ENCODE results near the gene SULT1E1. TPM values are rescaled to one million over a fixed set of nuclear protein-coding genes. Genes with fewer than 3 reads are reported as not detected.
"Not testable (repeated sequence)": the region's sequence is repeated elsewhere in the genome, so short reads cannot be mapped to it uniquely, and the experiment has no call there.

Gene SULT1E1
- total and polyA plus RNA-seq, 9 donors: 27.6 to 68.5 (median 35.3) TPM

DNA sequence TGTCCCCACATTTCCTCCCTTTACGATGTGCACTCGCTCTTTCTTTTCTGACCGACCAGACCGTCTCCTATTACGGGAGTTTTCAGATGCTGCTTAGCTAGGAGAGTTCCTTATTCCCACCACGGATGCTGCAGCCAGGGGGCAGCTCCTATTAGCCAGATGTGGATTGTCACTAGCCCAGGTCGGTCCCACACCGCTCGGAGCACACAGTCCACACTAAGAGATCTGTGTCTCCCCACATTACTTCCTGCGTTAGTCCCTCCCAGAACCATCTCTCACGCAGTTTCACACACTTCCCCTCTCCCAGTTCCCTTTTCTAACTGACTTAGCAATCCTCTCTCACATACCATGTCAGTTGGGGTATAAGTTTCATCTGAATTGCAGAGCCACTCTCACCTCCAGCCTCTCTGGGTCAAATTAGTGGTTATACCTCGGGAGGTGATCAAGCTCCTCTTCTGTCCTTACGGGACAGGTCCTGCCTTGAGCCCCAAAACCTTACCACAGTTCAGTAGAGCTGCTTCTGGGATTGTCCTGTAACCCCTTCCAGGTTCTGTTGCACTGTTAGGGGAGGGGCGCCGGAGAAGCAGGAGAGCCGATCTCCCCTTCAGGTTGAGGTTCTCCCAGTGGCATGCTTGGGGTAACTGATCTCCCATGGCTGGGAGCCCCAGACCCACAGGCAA, 28.2 kb downstream of the SULT1E1 start:
- Histone ChIP-seq H3K27me3 (ENCODE audit: control insufficient read depth, insufficient read depth, low read length) (no peaks in the 10 kb centered on the region), H3K9me3 (replicated peaks; ENCODE audit: control insufficient read depth, low read depth, low read length) (no peaks in the 10 kb centered on the region), H3K4me1 (ENCODE audit: control insufficient read depth, insufficient read depth, low read length) (peaks cover 13% of the 10 kb centered on the region), H3K36me3 (ENCODE audit: control insufficient read depth, insufficient read depth, low read length) (no peaks in the 10 kb centered on the region), H3K4me3 (ENCODE audit: low read length) (no peak overlapping the region), H3K27ac (ENCODE audit: low read length) (peak overlapping the region; percentile 42)
- 87% methylated on average over 6 of the region's 16 CpGs for WGBS (ENCODE audit: insufficient coverage)
- DNase-seq: peak; percentile 46

DNA sequence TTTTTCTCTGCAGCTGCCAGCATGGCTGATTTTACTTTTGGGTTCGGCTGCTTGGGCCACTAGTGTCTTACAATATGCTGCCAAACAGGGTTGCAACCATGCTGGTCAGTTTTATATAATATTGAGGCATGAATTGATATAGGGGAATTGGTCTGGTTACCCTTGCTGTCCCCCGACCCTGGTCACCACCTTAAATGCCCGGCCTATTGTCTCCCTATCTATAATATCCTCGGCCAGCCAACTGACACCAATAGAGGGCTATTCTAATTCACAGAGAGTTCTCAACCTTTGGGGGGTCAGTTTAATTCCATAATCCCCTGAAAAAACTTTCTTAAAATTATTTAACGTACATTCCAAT, 28.7 kb downstream of the SULT1E1 start:
- no peak overlapping the region for H3K4me3 ChIP-seq (ENCODE audit: low read length)
- no peak for DNase-seq
- H3K4me1 ChIP-seq (ENCODE audit: control insufficient read depth, insufficient read depth, low read length): peaks cover 13% of the 10 kb centered on the region
- H3K27me3 ChIP-seq (ENCODE audit: control insufficient read depth, insufficient read depth, low read length): no peaks in the 10 kb centered on the region
- H3K36me3 ChIP-seq (ENCODE audit: control insufficient read depth, insufficient read depth, low read length): no peaks in the 10 kb centered on the region
- WGBS (ENCODE audit: insufficient coverage): 90% methylated on average over 2 of the region's 5 CpGs
- peak overlapping the region; percentile 42 for H3K27ac ChIP-seq (ENCODE audit: low read length)
- H3K9me3 ChIP-seq (replicated peaks; ENCODE audit: control insufficient read depth, low read depth, low read length): no peaks in the 10 kb centered on the region

DNA sequence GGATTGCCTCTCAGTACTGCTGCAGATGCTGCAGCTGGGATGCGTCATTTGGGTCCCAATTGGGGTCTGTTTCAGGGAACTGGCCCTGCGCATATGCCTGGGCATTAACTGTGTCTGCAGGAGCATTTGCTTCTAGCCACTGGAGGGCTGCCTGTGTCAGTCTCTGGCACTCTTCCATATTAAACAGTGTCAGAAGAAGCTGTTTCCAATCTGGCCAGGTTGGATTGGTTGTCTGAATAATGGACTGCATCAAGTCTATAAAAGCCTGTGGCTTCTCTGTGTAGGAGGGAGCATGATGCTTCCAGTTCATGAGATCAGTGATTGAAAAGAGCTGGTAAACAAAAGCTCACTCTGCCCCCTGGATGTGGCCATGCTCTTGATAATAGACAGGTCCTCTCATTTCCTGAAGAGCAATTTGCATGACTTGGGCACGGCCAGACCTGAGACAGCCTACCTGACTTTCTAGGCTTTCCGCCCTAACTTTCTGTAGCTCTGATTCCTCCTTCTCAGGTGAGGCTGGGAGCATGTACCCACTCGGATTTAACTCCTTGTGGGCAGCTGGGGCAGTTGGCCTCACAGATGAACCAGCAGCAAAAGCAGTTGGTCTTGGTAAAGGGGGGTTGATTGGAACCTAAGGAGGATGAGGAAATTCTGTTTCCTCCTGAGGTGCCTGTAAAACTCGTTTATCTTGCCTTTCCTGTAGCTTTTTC, 29.2 kb downstream of the SULT1E1 start:
- peak; percentile 45 for DNase-seq
- WGBS (ENCODE audit: insufficient coverage): 70% methylated on average over 4 of the region's 6 CpGs
- no peak overlapping the region for H3K27ac ChIP-seq (ENCODE audit: low read length)

DNA sequence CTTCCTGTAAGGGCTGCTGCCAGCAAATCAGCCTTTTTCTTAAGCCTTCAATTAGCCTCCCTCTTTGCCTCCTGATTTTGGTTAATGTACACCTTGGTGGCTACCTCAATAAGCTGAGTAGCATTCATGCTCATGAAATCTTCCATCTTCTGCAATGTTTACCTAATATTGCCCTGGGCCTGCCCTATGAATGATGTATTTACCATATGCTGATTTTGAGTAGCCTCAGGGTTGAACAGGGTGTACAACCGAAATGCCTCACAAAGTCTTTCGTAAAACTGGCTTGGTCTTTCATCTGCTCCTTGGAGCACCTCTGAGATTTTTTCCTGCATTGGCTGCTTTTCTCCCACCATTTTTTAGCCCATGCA, 29.8 kb downstream of the SULT1E1 start:
- DNase-seq: no peak
- Histone ChIP-seq H3K9me3 (replicated peaks; ENCODE audit: control insufficient read depth, low read depth, low read length) (no peaks in the 10 kb centered on the region), H3K27me3 (ENCODE audit: control insufficient read depth, insufficient read depth, low read length) (no peaks in the 10 kb centered on the region), H3K36me3 (ENCODE audit: control insufficient read depth, insufficient read depth, low read length) (no peaks in the 10 kb centered on the region), H3K4me1 (ENCODE audit: control insufficient read depth, insufficient read depth, low read length) (peaks cover 13% of the 10 kb centered on the region), H3K4me3 (ENCODE audit: low read length) (no peak overlapping the region), H3K27ac (ENCODE audit: low read length) (no peak overlapping the region)
- 48% methylated on average over 2 of the region's 2 CpGs for WGBS (ENCODE audit: insufficient coverage)

More for the DNA sequence above, 29.2 kb downstream of the SULT1E1 start:
- Histone ChIP-seq H3K9me3 (replicated peaks; ENCODE audit: control insufficient read depth, low read depth, low read length) (no peaks in the 10 kb centered on the region), H3K36me3 (ENCODE audit: control insufficient read depth, insufficient read depth, low read length) (no peaks in the 10 kb centered on the region), H3K4me3 (ENCODE audit: low read length) (no peak overlapping the region), H3K27me3 (ENCODE audit: control insufficient read depth, insufficient read depth, low read length) (no peaks in the 10 kb centered on the region), H3K4me1 (ENCODE audit: control insufficient read depth, insufficient read depth, low read length) (peaks cover 13% of the 10 kb centered on the region)

DNA sequence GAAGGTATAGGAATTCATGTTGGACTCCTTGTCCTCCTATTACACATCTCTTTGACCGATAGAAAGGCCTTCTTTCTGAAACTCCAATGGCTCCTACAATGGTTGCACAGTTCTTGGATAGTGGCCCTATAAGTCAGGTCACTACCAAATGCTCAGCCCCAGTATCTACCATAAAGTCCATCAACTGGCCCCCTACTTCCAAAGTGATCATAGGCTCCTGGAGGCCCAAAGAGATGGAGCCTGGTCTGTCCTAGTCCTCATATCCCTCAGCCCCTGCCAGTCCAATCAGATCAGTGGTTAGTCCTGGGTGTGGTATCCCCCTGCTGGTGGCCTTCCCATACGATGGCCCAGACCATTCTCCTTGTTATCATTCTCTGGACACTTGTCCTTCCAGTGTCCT, 30.3 kb downstream of the SULT1E1 start:
- H3K27ac ChIP-seq (ENCODE audit: low read length): no peak overlapping the region
- peaks cover 13% of the 10 kb centered on the region for H3K4me1 ChIP-seq (ENCODE audit: control insufficient read depth, insufficient read depth, low read length)
- DNase-seq: no peak
- WGBS (ENCODE audit: insufficient coverage): 63% methylated on average over 1 of the region's 2 CpGs
- no peaks in the 10 kb centered on the region for H3K27me3 ChIP-seq (ENCODE audit: control insufficient read depth, insufficient read depth, low read length)
- H3K36me3 ChIP-seq (ENCODE audit: control insufficient read depth, insufficient read depth, low read length): no peaks in the 10 kb centered on the region
- H3K9me3 ChIP-seq (replicated peaks; ENCODE audit: control insufficient read depth, low read depth, low read length): no peaks in the 10 kb centered on the region
- no peak overlapping the region for H3K4me3 ChIP-seq (ENCODE audit: low read length)

DNA sequence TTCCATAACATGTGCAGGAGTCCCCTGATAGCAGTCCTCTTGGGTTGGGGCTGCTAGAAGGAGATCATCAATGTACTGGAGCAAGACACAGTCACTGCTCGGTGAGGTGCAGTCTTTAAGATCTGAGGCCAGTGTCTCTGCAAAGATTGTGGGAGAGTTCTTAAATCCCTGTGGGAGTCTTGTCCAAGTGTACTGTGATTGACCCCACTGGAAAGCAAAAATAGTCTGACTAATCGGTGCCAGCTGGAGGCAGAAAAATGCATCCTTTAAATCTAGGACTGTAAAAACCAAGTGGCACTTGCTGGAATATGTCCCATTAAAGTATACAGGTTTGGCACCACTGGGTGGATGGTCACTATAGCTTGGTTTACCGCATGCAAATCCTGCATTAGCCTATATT, 31.1 kb downstream of the SULT1E1 start:
- no peak overlapping the region for H3K4me3 ChIP-seq (ENCODE audit: low read length)
- no peaks in the 10 kb centered on the region for H3K36me3 ChIP-seq (ENCODE audit: control insufficient read depth, insufficient read depth, low read length)
- no peaks in the 10 kb centered on the region for H3K27me3 ChIP-seq (ENCODE audit: control insufficient read depth, insufficient read depth, low read length)
- H3K27ac ChIP-seq (ENCODE audit: low read length): no peak overlapping the region
- DNase-seq: peak; percentile 32
- 41% methylated on average over 2 of the region's 3 CpGs for WGBS (ENCODE audit: insufficient coverage)
- no peaks in the 10 kb centered on the region for H3K9me3 ChIP-seq (replicated peaks; ENCODE audit: control insufficient read depth, low read depth, low read length)
- peaks cover 13% of the 10 kb centered on the region for H3K4me1 ChIP-seq (ENCODE audit: control insufficient read depth, insufficient read depth, low read length)

DNA sequence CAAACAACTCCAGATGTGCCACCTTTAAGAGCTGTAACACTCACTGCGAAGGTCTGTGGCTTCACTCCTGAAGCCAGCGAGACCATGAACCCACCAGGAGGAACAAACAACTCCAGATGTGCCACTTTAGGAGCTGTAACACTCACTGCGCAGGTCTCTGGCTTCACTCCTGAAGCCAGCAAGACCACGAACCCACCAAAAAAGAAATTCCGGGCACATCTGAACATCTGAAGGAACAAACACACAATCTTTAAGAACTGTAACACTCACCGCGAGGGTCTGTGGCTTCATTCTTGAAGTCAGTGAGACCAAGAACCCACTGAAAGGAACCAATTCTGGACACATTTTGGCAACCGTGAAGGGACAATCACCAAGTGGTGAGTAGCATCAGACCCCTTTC, 34.9 kb downstream of the SULT1E1 start:
- WGBS (ENCODE audit: insufficient coverage): 77% methylated on average over 8 of the region's 8 CpGs

DNA sequence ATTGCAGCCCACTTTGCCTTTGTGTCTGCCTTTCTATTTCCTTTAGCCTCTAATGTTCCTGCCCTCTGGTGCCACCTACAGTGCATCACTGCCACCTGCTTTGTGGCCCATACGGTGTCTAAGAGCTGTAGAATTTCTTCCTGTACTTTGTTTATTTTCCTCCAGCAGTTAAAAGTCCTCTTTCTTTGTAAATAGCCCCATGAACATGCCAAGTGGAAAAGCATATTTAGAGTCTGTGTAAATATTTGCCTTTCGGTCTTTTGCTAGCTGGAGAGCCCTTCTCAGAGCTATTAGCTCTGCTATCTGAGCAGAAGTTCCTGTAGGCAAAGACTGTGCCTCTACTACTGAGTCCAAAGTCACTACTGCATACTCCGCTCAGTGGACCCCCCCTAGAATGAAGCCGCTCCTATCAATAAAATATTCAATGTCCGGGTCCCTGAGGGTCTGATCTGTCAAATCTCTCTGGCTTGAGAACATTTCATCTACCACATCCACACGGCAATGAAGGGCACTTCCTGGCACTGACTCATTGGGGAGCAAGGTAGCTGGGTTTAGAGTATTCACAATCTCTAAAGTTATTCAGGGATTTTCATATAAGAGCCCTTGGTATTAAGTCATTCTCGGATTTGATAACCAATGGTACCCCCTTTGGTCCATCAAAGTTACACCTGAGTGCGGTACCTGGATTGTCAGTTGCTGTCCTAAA, 36.3 kb downstream of the SULT1E1 start:
- DNase-seq: no peak
- Histone ChIP-seq H3K4me1 (ENCODE audit: control insufficient read depth, insufficient read depth, low read length) (peaks cover 2% of the 10 kb centered on the region), H3K27me3 (ENCODE audit: control insufficient read depth, insufficient read depth, low read length) (no peaks in the 10 kb centered on the region), H3K27ac (ENCODE audit: low read length) (no peak overlapping the region), H3K36me3 (ENCODE audit: control insufficient read depth, insufficient read depth, low read length) (no peaks in the 10 kb centered on the region), H3K9me3 (replicated peaks; ENCODE audit: control insufficient read depth, low read depth, low read length) (peaks cover 2% of the 10 kb centered on the region), H3K4me3 (ENCODE audit: low read length) (no peak overlapping the region)
- 82% methylated on average over 3 of the region's 8 CpGs for WGBS (ENCODE audit: insufficient coverage)

More for the DNA sequence above, 34.9 kb downstream of the SULT1E1 start:
- H3K27me3 ChIP-seq (ENCODE audit: control insufficient read depth, insufficient read depth, low read length); H3K36me3 ChIP-seq (ENCODE audit: control insufficient read depth, insufficient read depth, low read length); H3K4me1 ChIP-seq (ENCODE audit: control insufficient read depth, insufficient read depth, low read length); H3K27ac ChIP-seq (ENCODE audit: low read length); H3K4me3 ChIP-seq (ENCODE audit: low read length); DNase-seq; H3K9me3 ChIP-seq (replicated peaks; ENCODE audit: control insufficient read depth, low read depth, low read length): not testable (repeated sequence)

DNA sequence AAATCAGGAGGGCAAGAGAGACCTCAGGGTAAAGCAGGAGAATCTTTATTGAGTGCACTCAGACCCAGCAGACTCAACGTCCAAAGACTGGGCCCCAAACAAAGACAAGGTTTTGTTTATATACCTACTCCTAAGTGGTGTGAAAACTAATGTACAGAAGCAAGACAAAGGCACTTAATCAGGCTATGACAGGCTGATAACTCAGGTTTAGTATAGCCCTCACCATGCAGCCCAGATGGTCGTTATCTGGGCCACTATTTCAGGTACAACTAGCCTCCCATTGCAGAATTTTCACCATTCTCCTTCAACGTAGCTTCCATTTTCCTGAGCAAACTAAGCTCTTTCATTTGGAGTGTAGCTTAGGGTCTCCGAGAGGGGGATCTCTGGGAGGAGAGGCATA, 36.9 kb downstream of the SULT1E1 start:
- H3K27me3 ChIP-seq (ENCODE audit: control insufficient read depth, insufficient read depth, low read length): no peaks in the 10 kb centered on the region
- no peaks in the 10 kb centered on the region for H3K4me1 ChIP-seq (ENCODE audit: control insufficient read depth, insufficient read depth, low read length)
- no peak overlapping the region for H3K4me3 ChIP-seq (ENCODE audit: low read length)
- no peaks in the 10 kb centered on the region for H3K36me3 ChIP-seq (ENCODE audit: control insufficient read depth, insufficient read depth, low read length)
- 86% methylated on average over 1 of the region's 4 CpGs for WGBS (ENCODE audit: insufficient coverage)
- H3K9me3 ChIP-seq (replicated peaks; ENCODE audit: control insufficient read depth, low read depth, low read length): peaks cover 2% of the 10 kb centered on the region
- no peak overlapping the region for H3K27ac ChIP-seq (ENCODE audit: low read length)
- no peak for DNase-seq

DNA sequence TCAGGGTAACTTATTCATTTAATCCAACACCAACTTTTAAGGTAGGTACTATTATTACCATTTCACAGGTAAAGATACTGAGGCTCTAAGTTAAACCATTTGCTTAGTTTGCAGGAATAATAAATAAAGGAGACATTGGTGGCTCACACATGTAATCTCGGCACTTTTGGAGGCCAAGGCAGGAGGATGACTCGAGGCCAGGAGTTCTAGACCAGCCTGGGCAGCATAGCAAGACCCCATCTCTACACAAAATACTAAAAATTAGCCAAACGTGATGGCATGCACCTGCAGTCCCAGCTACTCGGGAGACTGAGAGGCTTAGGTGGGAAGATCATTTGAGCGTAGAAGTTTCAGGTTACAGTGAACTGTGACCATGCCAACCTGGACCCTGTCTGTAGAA, 37.7 kb downstream of the SULT1E1 start:
- no peaks in the 10 kb centered on the region for H3K4me1 ChIP-seq (ENCODE audit: control insufficient read depth, insufficient read depth, low read length)
- H3K9me3 ChIP-seq (replicated peaks; ENCODE audit: control insufficient read depth, low read depth, low read length): peaks cover 2% of the 10 kb centered on the region
- H3K27me3 ChIP-seq (ENCODE audit: control insufficient read depth, insufficient read depth, low read length): no peaks in the 10 kb centered on the region
- DNase-seq: no peak
- no peak overlapping the region for H3K4me3 ChIP-seq (ENCODE audit: low read length)
- 69% methylated on average over 2 of the region's 5 CpGs for WGBS (ENCODE audit: insufficient coverage)
- no peak overlapping the region for H3K27ac ChIP-seq (ENCODE audit: low read length)
- no peaks in the 10 kb centered on the region for H3K36me3 ChIP-seq (ENCODE audit: control insufficient read depth, insufficient read depth, low read length)
